ENCODE measurements around the gene MAP7D1.

MAP7D1 gene

DNA sequence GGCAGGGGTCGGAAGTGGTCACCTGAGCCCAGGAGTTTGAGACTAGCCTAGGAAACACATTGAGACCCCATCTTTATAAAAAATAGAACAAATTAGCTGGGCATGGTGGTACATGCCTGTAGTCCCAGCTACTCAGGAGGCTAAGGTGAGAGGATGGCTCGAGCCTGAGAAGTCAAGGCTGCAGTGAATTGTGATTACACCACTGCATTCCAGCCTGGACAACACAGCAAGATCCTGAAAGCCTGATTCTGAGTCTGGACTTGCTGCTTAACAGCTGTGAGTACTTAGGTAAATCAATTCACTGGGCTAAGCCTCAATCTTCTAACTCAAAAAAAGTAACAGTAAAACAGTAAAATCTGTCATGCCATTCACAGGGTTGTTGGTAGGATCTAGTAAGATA, 11.5 kb upstream of the MAP7D1 start:
- Mint-ChIP-seq H3K4me3 (peak overlapping the region in 1 of 3 experiments; percentile 32), H3K27ac (no peak overlapping the region), H3K36me3 (ENCODE audit: low read depth) (peaks cover 25% of the 10 kb centered on the region), H3K27me3 (ENCODE audit: low read depth) (no peaks in the 10 kb centered on the region), H3K9me3 (no peaks in the 10 kb centered on the region), H3K4me1 (peaks cover 21% of the 10 kb centered on the region)
- TF ChIP-seq, protein P1, sequence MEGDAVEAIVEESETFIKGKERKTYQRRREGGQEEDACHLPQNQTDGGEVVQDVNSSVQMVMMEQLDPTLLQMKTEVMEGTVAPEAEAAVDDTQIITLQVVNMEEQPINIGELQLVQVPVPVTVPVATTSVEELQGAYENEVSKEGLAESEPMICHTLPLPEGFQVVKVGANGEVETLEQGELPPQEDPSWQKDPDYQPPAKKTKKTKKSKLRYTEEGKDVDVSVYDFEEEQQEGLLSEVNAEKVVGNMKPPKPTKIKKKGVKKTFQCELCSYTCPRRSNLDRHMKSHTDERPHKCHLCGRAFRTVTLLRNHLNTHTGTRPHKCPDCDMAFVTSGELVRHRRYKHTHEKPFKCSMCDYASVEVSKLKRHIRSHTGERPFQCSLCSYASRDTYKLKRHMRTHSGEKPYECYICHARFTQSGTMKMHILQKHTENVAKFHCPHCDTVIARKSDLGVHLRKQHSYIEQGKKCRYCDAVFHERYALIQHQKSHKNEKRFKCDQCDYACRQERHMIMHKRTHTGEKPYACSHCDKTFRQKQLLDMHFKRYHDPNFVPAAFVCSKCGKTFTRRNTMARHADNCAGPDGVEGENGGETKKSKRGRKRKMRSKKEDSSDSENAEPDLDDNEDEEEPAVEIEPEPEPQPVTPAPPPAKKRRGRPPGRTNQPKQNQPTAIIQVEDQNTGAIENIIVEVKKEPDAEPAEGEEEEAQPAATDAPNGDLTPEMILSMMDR (IDR thresholded peaks at IDR 0.05; ENCODE audit: unreplicated experiment in 3 of 3), result no peak

DNA sequence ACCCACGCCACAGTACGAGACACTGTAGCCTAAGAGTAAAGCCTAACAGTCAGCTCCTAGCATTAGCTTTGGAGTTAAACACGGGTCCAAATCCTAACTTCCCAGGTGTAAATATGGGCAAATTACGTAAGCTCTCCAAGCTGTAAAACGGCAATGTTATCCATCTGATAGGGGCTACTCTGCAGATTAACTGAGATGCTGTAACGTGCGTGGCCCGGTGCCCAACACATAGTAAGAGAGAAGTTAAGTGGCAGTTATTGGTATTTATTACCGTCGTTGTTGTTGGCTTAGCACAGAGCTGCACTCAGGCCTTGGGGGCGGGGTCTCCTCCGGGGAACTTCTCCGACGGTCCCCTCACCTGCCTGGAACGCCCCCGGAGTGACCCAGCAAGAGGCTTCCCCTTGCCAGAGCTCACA, 7.1 kb upstream of the MAP7D1 start:
- Mint-ChIP-seq H3K27me3 (ENCODE audit: low read depth) (peaks cover 3% of the 10 kb centered on the region), H3K4me3 (peak overlapping the region; percentile 95 to 99 (median 97)), H3K4me1 (peaks cover 53% of the 10 kb centered on the region), H3K36me3 (ENCODE audit: low read depth) (peaks cover 14% of the 10 kb centered on the region), H3K9me3 (no peaks in the 10 kb centered on the region), H3K27ac (peak overlapping the region; percentile 88 to 99 (median 93))
- TF ChIP-seq, protein P1 (IDR thresholded peaks at IDR 0.05; ENCODE audit: unreplicated experiment in 3 of 3), result no peak

DNA sequence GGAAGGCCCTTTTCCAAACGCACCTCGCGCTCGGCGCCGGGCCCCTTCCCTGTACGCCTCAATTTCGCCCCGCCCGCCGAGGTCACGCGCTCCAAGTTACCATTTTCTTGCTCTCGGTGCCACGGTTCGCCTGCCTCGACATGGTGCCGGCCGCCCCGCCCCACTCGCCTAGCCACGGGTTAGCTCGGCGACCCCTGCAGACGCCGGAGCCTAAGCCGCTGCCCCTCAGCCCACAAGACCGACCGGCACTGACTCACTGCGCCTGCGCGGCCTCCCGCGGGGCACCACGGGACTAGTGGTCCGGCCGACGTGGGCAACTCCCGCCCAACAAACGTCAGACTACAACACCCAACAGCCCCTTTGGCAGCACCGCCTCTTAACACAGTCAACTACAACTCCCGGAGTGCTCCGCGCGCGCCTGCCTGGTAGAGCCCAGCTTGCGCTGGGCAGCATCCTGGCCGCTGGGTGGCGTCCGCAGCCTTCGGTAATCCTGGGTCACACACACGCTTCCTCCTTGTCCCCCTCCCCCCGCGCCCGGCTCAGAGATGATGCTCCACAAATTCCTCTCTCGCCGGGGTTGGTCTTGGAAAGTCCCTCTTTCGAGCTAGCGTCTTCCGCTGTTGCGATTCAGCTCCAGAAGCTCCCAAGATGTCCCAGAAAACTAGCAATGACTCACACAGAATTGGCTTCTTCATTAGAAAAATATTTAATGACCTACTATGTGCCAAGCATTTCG, 6.6 kb upstream of the MAP7D1 start, which contains the start of gene TRAPPC3:
TRAPPC3 (minus strand) TSS at position 250 of the 736 bp plus-strand sequence; CDS start at position 142, 108 bp downstream.
- Mint-ChIP-seq H3K27me3 (ENCODE audit: low read depth) (peaks cover 3% of the 10 kb centered on the region), H3K9me3 (no peaks in the 10 kb centered on the region), H3K4me3 (peak within 1 kb of the TSS; percentile 95 to 99 (median 97)), H3K4me1 (peaks cover 58% of the 10 kb centered on the region), H3K36me3 (ENCODE audit: low read depth) (peaks cover 14% of the 10 kb centered on the region), H3K27ac (peak within 1 kb of the TSS; percentile 88 to 99 (median 93))
- TF ChIP-seq, protein P1 (IDR thresholded peaks at IDR 0.05; ENCODE audit: unreplicated experiment in 3 of 3), result peak; percentile 86 to 95 (median 91)

DNA sequence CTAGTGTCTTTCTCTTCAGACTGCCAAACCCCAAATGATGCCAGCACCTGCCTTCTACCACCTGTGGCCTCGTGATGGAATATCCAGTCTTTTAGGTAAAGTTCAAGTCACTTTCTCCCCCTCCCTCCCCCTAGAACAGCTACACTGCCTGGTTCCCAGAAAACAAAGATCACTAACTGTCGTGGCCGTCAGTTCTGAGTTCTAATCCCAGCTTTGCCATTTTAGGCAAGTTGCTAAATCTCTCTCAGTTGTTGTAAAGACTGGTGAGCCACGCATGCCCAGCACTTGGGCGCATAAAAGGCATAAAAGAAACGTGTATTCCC, 6.0 kb upstream of the MAP7D1 start:
- Mint-ChIP-seq H3K4me1 (peaks cover 64% of the 10 kb centered on the region), H3K4me3 (peak overlapping the region; percentile 95 to 99 (median 97))
- TF ChIP-seq, protein P1 (IDR thresholded peaks at IDR 0.05; ENCODE audit: unreplicated experiment in 3 of 3), result no peak

DNA sequence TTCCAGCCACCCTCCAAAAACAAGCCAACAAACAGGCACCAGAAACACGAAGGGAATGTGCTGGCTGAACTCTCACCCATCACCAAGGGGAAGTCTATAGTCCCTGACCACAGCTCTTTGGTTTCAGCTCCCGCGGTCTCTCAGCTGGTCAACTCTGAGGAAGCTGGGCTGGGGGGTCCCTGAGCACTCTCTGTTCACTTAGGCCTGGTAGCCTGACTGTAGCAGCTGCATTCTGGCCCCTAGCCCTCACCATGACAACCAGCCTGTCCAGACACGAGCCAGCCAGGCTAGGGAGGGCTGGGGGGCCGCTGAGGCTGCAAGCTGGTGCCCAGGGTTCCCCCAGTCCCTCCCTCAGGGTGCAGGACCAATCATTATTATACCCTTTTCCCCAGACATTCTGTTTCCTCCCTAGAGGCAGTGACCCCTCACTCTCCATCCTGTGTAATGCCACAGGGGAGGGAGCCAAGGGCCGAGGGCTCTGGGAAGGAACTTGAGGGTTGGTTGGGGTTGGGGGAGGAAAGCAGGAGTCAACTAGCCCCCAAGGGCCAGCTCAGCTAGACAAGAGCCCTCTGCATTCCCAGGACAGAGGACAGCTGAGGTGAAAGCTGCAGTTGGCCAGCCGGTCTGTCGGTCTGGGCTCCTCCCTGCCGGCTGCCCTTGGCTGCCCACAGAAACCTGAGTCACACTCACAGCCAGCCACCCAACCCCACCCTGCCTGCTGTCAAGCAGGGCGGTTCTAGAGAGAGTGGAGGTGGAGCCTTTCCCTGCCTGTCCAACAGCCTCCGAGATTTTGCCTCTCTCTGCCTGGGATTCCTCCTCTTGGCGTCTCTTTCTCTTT, 5.4 kb upstream of the MAP7D1 start:
- H3K27ac Mint-ChIP-seq, result peak overlapping the region; percentile 88 to 99 (median 93)
- peaks cover 10% of the 10 kb centered on the region for H3K36me3 Mint-ChIP-seq (ENCODE audit: low read depth)
- peaks cover 3% of the 10 kb centered on the region for H3K27me3 Mint-ChIP-seq (ENCODE audit: low read depth)
- peaks cover 64% of the 10 kb centered on the region for H3K4me1 Mint-ChIP-seq
- peak overlapping the region; percentile 95 to 99 (median 97) for H3K4me3 Mint-ChIP-seq
- TF ChIP-seq, protein P1 (IDR thresholded peaks at IDR 0.05; ENCODE audit: unreplicated experiment in 3 of 3), result no peak
- H3K9me3 Mint-ChIP-seq, result no peaks in the 10 kb centered on the region

More for the DNA sequence above, 6.0 kb upstream of the MAP7D1 start:
- peak overlapping the region; percentile 88 to 99 (median 93) for H3K27ac Mint-ChIP-seq
- H3K36me3 Mint-ChIP-seq (ENCODE audit: low read depth), result peaks cover 10% of the 10 kb centered on the region
- H3K27me3 Mint-ChIP-seq (ENCODE audit: low read depth), result peaks cover 3% of the 10 kb centered on the region
- H3K9me3 Mint-ChIP-seq, result no peaks in the 10 kb centered on the region
